Tibial nerve (tissue), 4 donors: ENCODE data around the gene CAVIN1. TPM values are rescaled to one million over a fixed set of nuclear protein-coding genes. Genes with fewer than 3 reads are reported as not detected.
"Not testable (repeated sequence)": the region's sequence is repeated elsewhere in the genome, so short reads cannot be mapped to it uniquely, and the experiment has no call there.

Source experiments
- DNase-seq, 2 donors: peaks; one replicate each; pipeline ENCODE4 v3.0.0-alpha.2; 2019; ENCODE audit warnings: low spot score in 2 of 2
- H3K27ac ChIP-seq, 4 donors: fragments of 200-600 bp; sonication (generic) in 3 of 4; one replicate each; pipeline ENCODE4 v1.5.1; 2017 to 2019; ENCODE audit warnings: mild to moderate bottlenecking in 1 of 4
- H3K27me3 ChIP-seq, 2 donors: fragments of 200-600 bp; sonication (generic) in 1 of 2; one replicate each; pipeline versions ENCODE4 v1.5.1 to v1.6.0; 2017 to 2019
- H3K36me3 ChIP-seq, 3 donors: fragments of 200-600 bp; sonication (generic); one replicate each; pipeline ENCODE4 v1.5.1; 2018 to 2019
- H3K4me1 ChIP-seq, 4 donors: fragments of 200-600 bp; sonication (generic) in 3 of 4; one replicate each; pipeline ENCODE4 v1.5.1; 2017 to 2019
- H3K4me3 ChIP-seq, 4 donors: fragments of 200-600 bp; sonication (generic) in 3 of 4; one replicate each; pipeline ENCODE4 v1.5.1; 2017 to 2019; ENCODE audit warnings: mild to moderate bottlenecking in 1 of 4, moderate library complexity in 1 of 4
- H3K9me3 ChIP-seq, 4 donors: fragments of 200-600 bp; sonication (generic) in 3 of 4; one replicate each; pipeline ENCODE4 v1.5.1; 2017 to 2019
- EP300 ChIP-seq, 2 donors: sonication (generic); formaldehyde crosslinking; IDR thresholded peaks; one replicate each; pipeline ENCODE4 v1.6.1; 2017; ENCODE audit warnings: antibody characterized with exemption in 2 of 2, mild to moderate bottlenecking in 1 of 2
- POLR2A ChIP-seq, 2 donors: fragments of 450-650 bp; IDR thresholded peaks; one replicate each; pipeline ENCODE4 v1.6.1; 2017; ENCODE audit warnings: antibody characterized with exemption in 2 of 2, mild to moderate bottlenecking in 2 of 2, moderate library complexity in 2 of 2
- WGBS, 2 donors: methylation state at CpG; one replicate each; pipeline ENCODE4 v1.1.5; 2018; 5-methylcytosine and 5-hydroxymethylcytosine counted together
- total RNA-seq, 4 donors: library from RNA; depleted of rRNA; stranded (reverse); fragments of >200 nt; gene quantifications; one replicate each; pipeline ENCODE4 v1.1.0, GENCODE V29; 2016
- TF ChIP-seq, protein P1 (sequence below), 5 experiments: fragments of 200-600 bp in 3 of 5; fragments of 450-650 bp in 2 of 5; sonication (generic) in 3 of 5; IDR thresholded peaks; one replicate each; pipeline ENCODE4 v1.5.1; 2016 to 2019; ENCODE audit warnings: antibody characterized with exemption in 5 of 5, mild to moderate bottlenecking in 3 of 5, moderate library complexity in 2 of 5

CAVIN1 gene
- total RNA-seq, 4 donors from 2014 or later, result 441 to 784 (median 706) TPM

- Histone ChIP-seq H3K9me3 (no peaks in the 10 kb centered on the region), H3K4me1 (peaks cover 0 to 83% (median 30%) of the 10 kb centered on the region in 4 donors), H3K27ac (peak overlapping the region; percentile 17 to 82 (median 72)), H3K4me3 (peak overlapping the region in 3 of 4 donors; percentile 1 to 40 (median 32)), H3K27me3 (no peaks in the 10 kb centered on the region), H3K36me3 (peaks cover 0 to 10% (median 0%) of the 10 kb centered on the region in 3 donors)
- WGBS, 2 donors, result 46 to 55% methylated on average over 10 of the region's 10 CpGs
- TF ChIP-seq EP300 (IDR thresholded peaks at IDR 0.05) (no peak), POLR2A (IDR thresholded peaks at IDR 0.05) (no peak)
- TF ChIP-seq, protein P1, sequence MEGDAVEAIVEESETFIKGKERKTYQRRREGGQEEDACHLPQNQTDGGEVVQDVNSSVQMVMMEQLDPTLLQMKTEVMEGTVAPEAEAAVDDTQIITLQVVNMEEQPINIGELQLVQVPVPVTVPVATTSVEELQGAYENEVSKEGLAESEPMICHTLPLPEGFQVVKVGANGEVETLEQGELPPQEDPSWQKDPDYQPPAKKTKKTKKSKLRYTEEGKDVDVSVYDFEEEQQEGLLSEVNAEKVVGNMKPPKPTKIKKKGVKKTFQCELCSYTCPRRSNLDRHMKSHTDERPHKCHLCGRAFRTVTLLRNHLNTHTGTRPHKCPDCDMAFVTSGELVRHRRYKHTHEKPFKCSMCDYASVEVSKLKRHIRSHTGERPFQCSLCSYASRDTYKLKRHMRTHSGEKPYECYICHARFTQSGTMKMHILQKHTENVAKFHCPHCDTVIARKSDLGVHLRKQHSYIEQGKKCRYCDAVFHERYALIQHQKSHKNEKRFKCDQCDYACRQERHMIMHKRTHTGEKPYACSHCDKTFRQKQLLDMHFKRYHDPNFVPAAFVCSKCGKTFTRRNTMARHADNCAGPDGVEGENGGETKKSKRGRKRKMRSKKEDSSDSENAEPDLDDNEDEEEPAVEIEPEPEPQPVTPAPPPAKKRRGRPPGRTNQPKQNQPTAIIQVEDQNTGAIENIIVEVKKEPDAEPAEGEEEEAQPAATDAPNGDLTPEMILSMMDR (IDR thresholded peaks at IDR 0.05), result no peak
- no peak for DNase-seq
Observed at GRCh38 chr17:42378359-42378958, 44.6 kb downstream of the CAVIN1 start.

DNA sequence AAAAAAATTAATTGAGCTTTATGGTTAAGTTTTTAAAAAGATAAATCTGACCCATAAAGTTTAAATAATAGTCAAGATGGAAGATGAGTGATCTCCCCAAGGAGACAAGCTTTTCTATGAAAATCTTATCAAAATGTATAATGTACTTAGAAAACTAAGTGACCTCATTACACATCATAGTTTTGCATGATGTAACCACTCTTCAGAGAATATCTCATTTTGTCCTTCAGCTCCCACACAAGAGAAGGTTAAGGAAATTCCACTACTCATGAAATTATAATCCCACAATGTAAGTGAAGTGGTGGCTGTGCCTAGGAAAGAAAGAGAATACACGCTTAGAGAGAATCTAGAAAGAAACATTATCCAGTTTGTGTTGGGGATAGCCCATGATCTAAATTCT, 49.2 kb downstream of the CAVIN1 start:
- 95 to 97% methylated on average over 1 of the region's 1 CpG for WGBS, 2 donors

DNA sequence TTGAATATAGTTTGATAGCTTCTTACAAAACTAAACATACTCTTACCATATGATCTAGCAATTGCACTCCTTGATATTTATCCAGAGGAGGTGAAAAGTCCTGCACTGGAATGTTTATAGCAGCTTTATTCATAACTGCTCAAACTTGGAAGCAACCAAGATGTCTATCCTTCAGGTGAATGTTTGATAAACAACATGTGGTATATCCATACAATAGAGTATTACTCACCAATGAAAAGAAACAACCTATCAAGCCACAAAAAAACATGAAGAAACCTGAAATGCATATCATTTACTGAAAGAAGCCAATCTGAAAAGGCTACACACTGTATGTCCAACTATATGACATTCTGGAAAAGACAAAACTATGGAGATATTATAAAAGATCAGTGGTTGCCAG, 50.9 kb downstream of the CAVIN1 start:
- TF ChIP-seq, protein P1 (IDR thresholded peaks at IDR 0.05), result no peak
- no peak for TF ChIP-seq EP300 (IDR thresholded peaks at IDR 0.05)
- TF ChIP-seq POLR2A (IDR thresholded peaks at IDR 0.05), result no peak
- Histone ChIP-seq H3K27ac (no peak overlapping the region), H3K4me1 (peaks cover 0 to 46% (median 17%) of the 10 kb centered on the region in 4 donors), H3K27me3 (no peaks in the 10 kb centered on the region), H3K9me3 (no peaks in the 10 kb centered on the region), H3K36me3 (peaks cover 0 to 24% (median 0%) of the 10 kb centered on the region in 3 donors), H3K4me3 (no peak overlapping the region)
- no peak for DNase-seq

More for the DNA sequence above, 49.2 kb downstream of the CAVIN1 start:
- peaks cover 0 to 49% (median 23%) of the 10 kb centered on the region in 4 donors for H3K4me1 ChIP-seq
- H3K27me3 ChIP-seq, result no peaks in the 10 kb centered on the region
- TF ChIP-seq POLR2A (IDR thresholded peaks at IDR 0.05) (no peak), EP300 (IDR thresholded peaks at IDR 0.05) (no peak)
- TF ChIP-seq, protein P1 (IDR thresholded peaks at IDR 0.05), result no peak
- no peak for DNase-seq
- no peaks in the 10 kb centered on the region for H3K9me3 ChIP-seq
- no peak overlapping the region for H3K27ac ChIP-seq
- H3K4me3 ChIP-seq, result no peak overlapping the region
- peaks cover 0 to 24% (median 0%) of the 10 kb centered on the region in 3 donors for H3K36me3 ChIP-seq

- DNase-seq, H3K27me3 ChIP-seq, H3K27ac ChIP-seq, H3K4me3 ChIP-seq, H3K9me3 ChIP-seq: not testable (repeated sequence)
- Histone ChIP-seq H3K36me3 (peaks cover 0 to 24% (median 0%) of the 10 kb centered on the region in 3 donors), H3K4me1 (peaks cover 0 to 49% (median 32%) of the 10 kb centered on the region in 4 donors)
- 77 to 78% methylated on average over 12 of the region's 12 CpGs for WGBS, 2 donors
Observed at GRCh38 chr17:42368797-42369561, 54.1 kb downstream of the CAVIN1 start.

DNA sequence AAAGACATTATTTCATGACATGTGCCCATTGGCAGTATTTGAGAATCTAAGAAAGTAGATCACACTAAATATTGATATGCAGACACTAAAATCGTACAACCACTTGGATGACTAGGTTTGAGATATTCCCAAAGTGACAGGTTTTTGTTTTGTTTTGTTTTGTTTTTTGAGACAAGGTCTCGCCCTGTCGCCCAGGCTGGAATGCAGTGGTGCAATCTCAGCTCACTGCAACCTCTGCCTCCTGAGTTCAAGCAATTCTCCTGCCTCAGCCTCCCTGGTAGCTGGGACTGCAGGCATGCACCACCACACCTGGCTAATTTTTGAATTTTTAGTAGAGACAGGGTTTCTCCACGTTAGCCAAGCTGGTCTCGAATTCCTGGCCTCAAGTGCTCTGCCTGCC, 54.7 kb downstream of the CAVIN1 start:
- not testable (repeated sequence) for DNase-seq

DNA sequence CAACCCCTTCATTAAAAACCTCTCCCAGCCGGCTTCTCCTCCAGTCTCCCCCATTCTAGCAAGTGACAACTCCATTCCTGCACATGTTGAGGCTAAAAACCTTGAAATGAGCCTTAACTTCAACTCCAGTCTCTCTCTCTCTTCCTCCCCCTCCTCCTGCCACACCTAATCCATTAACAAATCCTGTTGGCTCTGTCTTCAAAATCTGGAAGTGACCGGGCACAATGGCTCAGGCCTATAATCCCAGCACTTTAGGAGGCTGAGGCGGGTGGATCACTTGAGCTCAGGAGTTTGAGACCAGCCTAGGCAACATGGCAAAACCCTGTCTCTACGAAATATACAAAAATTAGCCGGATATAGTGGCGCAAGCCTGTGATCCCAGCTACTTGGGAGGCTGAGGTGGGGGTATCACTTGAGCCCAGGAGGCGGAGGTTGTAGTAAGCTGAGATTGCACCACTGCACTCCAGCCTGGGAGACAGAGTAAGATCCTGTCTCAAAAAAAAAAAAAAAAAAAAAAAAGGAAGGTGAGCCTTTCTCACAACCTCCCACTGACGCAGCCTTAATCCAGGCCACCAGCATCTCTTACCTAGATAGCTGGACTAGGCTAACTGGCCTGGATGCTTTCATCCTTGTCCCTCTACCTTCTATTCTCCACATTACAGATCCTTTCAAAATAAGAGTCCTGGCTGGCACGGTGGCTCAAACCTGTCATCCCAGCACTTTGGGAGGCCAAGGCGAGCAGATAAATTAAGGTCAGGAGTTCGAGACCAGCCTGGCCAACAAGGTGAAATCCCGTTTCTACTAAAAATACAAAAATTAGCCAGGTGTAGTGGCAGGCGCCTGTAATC, 56.7 kb downstream of the CAVIN1 start:
- not testable (repeated sequence) for DNase-seq, H3K27me3 ChIP-seq, H3K9me3 ChIP-seq, H3K36me3 ChIP-seq, H3K4me3 ChIP-seq
- Histone ChIP-seq H3K27ac (peak overlapping the region in 3 of 4 donors; percentile 37 to 64 (median 41)), H3K4me1 (peaks cover 0 to 72% (median 53%) of the 10 kb centered on the region in 4 donors)
- 80 to 85% methylated on average over 13 of the region's 13 CpGs for WGBS, 2 donors

More for the DNA sequence above, 54.7 kb downstream of the CAVIN1 start:
- peaks cover 0 to 53% (median 36%) of the 10 kb centered on the region in 4 donors for H3K4me1 ChIP-seq
- H3K9me3 ChIP-seq, H3K27me3 ChIP-seq, H3K4me3 ChIP-seq, H3K27ac ChIP-seq: not testable (repeated sequence)
- WGBS, 2 donors, result 80 to 81% methylated on average over 5 of the region's 5 CpGs
- peaks cover 0 to 24% (median 0%) of the 10 kb centered on the region in 3 donors for H3K36me3 ChIP-seq
